ENCODE data around the gene DRAP1.

DNA sequence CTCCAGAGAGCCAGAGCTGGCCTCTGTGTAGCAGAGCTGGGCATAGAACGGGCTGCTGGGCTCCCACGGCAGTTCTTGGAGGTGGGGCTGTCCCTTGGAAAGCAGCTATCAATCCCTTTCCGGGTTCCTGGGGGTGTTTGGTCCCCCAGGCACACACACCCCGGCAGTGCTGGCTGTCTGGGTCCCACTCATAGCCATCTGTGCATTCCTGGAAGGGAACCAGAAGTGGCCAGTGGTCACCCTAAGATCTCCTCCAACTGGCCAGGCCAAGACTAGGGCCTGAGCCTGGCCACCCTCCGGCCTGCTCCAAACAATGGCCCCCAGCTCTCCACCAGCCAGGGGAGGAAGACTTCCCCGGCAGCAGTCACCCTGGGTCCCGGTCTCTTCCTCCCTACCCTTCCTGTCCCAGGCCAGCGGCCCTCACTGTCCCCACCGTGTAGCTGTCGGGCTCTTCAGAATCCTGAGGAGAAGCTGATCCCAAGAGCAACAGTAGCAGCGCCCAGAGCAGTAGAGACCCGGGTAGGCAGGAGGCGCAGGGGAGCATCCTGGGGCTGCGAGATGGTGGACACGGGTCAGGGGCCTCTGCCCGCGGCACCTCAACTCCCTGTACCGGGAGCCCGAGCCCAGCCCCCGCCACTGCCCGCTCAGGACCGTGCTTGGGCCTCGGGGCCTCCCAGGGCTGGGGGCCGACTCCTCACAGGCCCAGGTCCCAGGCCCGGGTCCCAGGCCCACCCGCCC, 47.2 kb upstream of the DRAP1 start:
- TF ChIP-seq POLR2A (IDR thresholded peaks at IDR 0.05) (no peak), CTCF (IDR thresholded peaks at IDR 0.05) (peak in 5 of 12 donors; percentile 12 to 36 (median 21))
